Islet of Langerhans (tissue), 1 donor: ENCODE results near the gene MRPL23.

ENCODE experiments used
- FAIRE-seq: peaks from one replicate; lab custom pipeline; 2011; peaks lifted over from hg19 to GRCh38; lab: Jason Lieb, UNC

Gene MRPL23

DNA sequence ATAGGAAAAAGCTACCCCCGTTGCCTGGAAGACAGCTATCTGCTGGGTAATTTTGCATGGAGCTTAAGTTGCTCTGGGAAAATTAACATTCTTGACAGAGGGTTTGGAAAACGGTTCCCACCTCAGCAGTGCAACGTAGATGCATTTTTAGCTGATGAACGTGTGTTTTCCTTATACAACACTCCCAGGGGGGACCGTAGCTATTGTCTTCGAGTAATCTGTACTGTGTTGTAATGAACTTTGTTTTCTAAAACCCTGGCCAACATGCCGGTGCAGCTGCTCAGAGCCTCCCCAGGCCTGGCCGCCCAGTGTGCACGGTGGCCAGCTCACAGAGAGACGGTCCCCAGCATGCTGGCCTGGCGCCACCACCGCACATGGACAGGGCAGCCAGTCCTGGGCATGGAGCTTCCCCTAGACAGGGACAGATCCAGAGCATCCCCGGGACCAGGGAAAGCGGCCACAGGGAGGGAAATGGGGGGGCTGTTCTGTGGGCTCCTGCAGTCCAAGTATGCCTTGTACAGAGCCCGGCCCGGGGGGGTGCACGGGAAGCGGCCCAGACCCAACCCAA is 25.5 kb upstream of the MRPL23 start:
- FAIRE-seq, result no peak

DNA sequence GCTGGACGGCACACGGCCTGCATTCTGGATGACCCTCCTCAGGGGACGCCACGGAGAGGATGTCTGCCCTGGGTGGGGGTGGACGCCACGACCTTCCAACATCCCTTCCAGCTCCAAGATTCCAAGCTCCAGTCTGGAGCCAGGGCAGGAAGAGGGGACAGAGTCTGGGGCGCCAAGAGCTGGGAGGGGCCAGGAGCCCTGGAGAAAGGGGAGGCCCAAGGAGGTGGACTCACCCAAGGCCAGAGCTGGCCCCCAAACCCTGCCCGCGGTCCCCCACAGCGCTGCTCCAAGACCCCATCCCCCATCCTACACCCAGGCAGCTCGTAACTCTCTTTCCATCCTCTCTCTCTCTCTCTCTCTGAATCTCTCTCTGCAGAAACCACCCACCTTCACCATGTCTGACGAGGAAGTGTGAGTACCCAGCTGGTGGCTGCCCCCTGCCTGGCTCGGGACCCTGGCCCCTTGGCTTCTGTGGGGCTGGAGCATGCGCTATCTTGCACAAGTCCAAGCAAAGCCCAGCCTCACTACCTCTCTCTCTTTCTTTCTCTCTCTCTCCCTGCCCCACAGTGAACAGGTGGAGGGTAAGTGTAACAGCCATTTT is 24.6 kb upstream of the MRPL23 start:
- no peak for FAIRE-seq

- no peak for FAIRE-seq
Measured at GRCh38 chr11:1923201-1923956, 23.8 kb upstream of the MRPL23 start.

DNA sequence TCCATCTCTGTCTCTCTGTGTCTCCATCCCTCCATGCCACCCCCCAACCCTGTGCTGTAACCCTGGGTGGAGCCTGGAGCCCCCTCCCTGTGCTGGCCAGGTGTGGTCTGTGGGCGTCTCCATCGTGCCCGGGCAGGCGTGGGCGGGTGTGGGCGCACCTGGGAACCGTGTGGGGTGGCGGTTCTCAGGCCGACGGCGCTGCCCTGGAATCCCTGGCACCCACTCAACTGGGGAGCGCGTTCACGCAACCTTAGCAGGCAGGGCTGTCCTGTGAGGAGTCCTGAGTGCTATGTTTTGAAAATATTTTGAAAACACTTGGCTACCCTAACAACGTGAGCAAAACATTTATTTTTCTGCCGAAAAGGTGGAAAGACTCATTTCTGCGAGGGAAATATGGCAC is 23.0 kb upstream of the MRPL23 start:
- no peak for FAIRE-seq

GRCh38 chr11:1924646-1925372 is 22.3 kb upstream of the MRPL23 start:
- FAIRE-seq, result no peak

- FAIRE-seq, result no peak
Measured at GRCh38 chr11:1925373-1926155, 21.6 kb upstream of the MRPL23 start.

DNA sequence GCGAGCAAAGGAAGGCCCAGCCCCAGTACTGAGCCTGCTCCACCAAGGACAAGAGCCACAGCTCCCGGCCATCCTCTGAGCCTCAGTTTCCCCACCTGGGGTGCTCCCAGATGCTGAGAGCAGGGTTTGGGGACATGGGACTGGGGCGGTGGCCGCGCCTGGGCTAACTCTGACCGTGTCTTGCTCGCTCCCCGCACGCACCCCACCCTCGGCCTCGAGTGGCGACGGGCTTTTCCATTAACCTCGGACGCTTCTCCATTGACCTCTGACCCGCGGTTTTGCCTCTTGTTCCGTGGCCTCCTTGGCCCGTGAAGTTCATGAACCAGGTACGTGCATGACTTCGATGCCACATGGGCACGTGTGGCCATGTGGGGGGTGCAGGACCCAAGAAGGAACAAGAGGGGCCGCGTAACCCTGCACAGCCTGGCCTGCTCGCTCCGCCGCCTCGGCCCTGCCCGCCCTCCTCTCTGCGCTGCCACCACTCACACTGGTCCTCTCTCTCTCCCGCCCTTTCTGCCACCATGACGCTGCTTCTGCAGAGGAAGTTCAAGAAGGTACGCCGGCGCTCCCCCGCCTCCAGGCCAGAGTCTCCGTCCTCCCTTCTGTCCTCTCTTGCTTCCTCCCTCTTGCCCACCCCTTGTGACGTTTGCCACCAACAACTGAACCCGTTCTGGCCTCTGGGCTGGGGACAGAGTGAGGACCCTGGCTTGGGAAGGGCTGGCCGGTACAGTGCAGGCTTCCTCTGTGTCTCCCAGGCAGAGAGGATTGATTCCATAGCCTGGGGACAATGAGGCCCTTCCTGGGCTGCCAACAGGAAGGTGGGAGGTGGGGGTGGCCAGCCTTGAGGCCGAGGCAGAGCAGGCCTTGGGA is 20.7 kb upstream of the MRPL23 start:
- FAIRE-seq, result no peak

DNA sequence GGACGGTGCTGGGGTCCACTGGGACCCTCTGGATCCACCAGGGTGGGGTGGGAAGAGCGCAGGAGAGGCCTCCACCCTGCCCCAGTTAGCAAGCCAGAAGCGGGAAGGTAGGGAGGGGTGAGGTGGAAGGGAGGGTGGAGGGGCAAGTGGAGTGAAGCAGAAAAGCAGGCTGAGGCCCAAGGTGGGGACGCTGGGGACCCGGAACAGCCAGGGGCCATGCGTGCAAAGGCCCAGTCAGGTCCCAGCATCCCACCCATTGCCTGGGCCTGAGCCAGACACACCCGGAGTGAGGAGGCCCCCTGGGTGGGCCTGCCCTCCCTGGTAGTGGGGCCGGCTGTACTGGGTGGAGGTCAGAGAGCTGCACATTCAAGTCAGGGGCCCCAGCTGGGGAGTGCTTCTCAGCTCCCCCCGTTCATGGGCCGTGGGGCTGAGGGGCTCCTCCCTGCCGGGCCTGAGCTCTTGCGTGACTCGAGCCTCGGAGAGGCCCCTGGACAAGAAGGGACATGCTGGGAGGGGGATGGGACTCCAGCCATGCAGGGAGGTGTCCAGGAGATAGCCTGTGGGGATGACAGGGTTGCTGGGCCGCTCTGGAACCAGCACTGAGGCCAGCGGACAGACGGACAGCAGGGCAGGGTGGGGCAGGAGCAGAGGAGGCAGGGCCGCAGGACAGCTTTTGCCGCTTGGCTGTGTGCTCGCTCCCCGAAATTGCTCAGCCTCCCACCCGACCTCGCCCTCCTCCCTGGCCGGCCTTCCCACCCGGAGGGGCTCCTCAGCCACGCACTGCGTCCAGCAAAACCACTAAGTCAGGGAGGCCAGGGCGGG is 19.9 kb upstream of the MRPL23 start:
- no peak for FAIRE-seq

DNA sequence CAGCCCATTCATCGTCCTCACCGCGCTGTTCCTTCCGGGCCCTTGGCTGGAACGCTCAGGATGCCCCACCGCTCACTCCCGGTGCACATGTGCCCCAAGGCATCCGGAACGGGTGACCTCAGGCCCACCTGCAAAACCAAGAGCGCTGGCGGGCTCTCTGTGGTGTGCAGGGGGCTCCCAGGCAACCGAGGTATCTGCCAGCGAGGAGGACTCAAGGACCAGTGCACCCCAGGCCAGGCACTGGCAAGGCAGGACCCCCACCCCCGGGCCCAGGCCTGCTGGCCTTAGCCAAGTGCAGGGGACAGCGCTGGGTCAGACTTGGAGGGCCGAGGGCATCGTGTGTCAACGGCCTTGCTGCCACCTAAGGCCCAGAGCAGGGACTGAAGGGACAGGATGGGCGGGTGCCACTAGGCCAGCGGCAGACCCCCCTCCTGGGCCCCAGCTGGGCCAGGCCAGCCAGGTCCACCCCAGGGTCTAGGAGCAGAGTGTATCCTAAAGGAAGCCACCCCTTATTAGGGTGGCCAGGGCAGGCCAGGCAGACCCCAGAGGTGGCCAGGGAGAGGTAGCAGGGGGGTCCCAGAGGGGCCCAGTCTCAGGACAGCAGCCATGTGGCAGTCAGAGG is 19.2 kb upstream of the MRPL23 start:
- FAIRE-seq, result no peak

DNA sequence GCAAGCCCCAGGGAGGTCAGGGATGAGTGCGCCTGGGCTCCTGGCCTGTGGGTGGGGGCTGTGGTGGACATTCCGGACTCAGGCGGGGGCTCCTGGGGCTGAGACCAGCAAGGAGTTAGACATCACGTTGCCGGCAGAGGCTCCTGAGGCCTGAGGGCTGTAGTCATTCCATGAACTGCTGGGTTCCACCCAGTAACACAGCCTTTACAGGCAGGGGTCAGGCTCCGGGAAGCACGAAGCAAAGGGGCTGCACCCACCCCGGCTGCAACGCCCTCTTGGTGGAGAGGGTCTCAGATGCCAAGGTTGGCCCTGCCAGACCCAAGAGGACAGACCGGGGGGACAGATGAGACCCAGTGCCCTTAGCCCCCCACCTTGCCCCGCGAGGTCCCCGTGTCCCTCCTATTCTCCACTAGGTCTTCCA is 18.7 kb upstream of the MRPL23 start:
- FAIRE-seq, result no peak

DNA sequence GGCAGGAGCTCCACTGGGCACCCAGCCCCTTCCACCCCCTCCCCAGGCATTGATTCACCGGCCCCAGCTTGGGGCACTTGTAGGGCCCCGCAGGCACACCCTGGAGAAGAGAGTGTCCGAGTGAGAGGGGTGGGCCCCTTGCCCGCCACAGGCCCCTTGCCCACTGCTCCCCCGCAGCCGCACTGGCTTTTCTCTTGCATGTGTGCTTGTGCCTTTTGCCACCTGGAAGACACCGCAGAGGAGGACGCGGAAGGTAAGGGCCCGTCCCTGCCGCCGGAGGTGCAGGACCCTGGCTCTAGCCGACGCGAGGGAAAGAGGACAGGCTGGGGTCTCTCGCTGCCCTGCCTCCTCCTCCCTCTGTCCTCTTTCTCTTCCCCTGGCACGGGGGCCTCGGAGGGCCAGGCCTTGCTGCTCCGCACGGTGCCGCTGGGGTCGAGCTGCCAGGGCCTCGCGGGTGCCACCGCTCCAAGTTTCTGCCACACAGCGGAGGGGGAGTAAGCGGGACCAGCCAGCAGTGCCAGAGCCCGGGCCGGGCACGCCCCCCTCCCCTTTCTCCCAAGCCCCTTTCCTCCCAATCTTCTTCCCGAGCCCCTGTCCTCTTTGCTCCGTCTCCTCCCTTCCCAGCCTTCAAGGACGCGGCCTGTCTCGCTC is 18.1 kb upstream of the MRPL23 start:
- no peak for FAIRE-seq

- no peak for FAIRE-seq
Measured at GRCh38 chr11:1929621-1930461, 17.3 kb upstream of the MRPL23 start.

- no peak for FAIRE-seq
Measured at GRCh38 chr11:1930462-1930830, 16.7 kb upstream of the MRPL23 start.

- FAIRE-seq, result no peak
Measured at GRCh38 chr11:1931341-1932104, 15.6 kb upstream of the MRPL23 start.

DNA sequence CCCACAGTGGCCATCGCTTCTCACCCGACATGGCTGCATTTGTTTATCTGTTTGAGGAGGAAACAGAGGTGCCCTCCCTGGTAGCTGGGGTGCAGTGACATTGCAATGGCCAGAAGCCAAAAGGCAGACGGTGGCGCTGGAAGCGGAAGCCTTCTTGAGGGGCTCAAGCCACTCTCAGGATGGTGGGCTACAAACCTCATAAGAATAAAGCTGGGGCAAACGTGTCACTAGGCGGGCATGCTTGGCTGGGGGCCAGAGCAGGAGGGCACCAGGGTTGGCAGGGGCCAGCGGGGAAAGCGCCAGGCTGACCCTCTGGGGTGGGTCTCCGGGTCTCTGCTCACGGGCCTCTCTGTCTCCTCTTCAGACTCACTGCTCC is 15.0 kb upstream of the MRPL23 start:
- FAIRE-seq, result no peak

GRCh38 chr11:1932681-1933080 is 14.5 kb upstream of the MRPL23 start:
- FAIRE-seq, result no peak

- FAIRE-seq, result no peak
Measured at GRCh38 chr11:1933416-1934334, 13.5 kb upstream of the MRPL23 start.
